Left renal pelvis (tissue), 4 donors: ENCODE results near the gene ROBO2. TPM values are rescaled to one million over a fixed set of nuclear protein-coding genes. Genes with fewer than 3 reads are reported as not detected.

Source experiments
- DNase-seq, 4 donors: peaks; one replicate each; pipeline ENCODE4 v3.0.0-alpha.2; 2013; ENCODE audit warnings: low read depth in 4 of 4, low spot score in 3 of 4
- polyA plus RNA-seq, 4 donors: library from polyadenylated mRNA; unstranded; fragments of 120-200 nt; gene quantifications; one replicate each; pipeline ENCODE4 v1.2.1, GENCODE V29; 2013; ENCODE audit not compliant: insufficient read length in 4 of 4

The ROBO2 gene
- polyA plus RNA-seq, 4 donors: 84.3 to 156 (median 91.9) TPM

DNA sequence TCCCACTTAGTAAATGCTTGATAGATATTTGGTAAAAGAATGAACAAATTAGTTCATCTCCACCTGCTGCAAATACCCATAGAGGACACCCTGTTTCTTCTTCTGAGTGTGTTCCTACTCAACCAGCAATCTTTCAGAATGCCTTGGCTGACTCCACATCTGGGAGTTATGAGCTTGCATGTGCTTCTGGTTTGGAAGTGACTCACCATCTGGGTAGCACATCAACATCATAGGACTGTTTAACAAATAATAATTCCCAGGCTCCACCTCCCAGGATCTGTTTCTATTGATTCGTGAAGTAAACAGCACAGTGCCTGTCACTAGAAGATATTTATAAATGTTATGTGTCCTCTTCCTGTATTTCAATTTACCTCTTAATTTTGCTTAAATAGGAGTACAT lies 580.1 kb downstream of the ROBO2 start:
- no peak for DNase-seq

DNA sequence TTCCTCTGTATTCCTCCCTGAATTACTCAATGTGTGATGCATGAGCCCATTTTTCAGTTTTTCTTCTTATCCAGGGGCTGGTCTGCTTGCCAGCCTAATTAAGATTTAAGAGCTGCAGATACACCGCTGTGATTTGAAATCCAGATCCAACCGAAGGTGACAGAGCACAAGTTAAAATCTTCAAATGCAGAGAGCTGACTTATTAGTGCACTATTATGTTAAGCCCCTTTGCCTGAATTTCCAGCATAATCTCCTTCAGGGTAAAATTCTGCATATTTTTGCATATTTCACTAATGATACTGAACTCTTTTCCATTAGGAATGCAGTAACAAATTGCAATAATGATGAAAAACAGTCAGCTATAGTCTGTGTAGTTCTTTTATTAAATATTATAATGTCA lies 583.6 kb downstream of the ROBO2 start:
- no peak for DNase-seq

DNA sequence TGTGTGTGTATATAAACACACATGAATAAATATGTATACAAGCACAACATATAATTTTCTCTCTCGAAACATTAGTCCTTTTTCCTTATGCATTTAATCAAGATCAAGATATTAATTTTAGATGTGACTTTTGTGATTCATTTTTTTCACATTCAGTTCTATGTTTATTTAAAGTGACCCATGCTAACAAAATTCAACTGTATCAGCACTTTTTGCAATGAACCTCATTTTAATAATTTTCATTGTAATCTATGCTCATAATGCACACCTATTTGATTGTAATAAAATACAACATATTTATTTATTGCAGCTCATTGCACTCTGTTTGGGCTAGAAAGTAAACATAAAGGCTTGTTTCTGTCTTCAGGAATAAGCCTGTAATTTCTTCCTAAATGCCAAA lies 586.3 kb downstream of the ROBO2 start:
- DNase-seq: no peak

- DNase-seq: no peak
Measured at GRCh38 chr3:77648214-77648613, 608.3 kb downstream of the ROBO2 start.

- DNase-seq: no peak
Measured at GRCh38 chr3:77648664-77649063, 608.8 kb downstream of the ROBO2 start.

DNA sequence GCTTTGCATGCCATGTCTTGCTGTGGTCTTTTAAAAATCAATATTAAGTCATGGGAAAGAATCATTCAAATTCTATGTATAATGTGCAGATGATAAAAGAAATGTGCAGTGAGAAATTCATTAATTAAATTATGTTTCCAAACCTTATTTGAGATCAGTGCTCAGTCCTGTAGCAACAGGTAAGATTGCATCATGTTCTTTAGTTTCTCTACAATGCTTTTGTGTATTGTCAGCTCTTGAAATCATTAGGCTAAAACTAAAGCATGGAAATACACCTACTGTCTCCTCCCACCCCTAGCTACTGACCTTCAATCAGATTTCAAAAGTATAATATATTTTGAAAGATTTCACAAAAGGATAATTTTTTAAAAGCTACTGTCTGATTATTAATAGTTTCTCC lies 612.7 kb downstream of the ROBO2 start:
- DNase-seq: no peak

DNA sequence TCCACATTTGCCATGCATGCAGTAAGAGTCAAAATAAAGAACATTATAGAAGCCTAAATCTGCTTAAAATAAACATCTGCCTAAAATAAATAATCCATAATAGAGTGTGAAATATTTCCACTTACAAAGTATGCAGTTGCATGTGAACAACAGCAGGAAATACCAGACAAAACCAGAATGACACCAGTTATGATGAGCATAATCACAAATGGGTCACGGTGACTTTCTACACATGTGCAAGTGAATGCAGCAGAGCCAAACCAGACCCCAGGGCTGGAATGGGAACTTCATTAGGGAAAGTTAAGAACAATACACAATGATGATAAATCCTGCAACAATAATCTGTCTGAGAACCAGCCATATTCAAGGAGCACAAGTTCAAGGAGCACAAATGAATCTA lies 615.5 kb downstream of the ROBO2 start:
- DNase-seq: no peak

- no peak for DNase-seq
Measured at GRCh38 chr3:77660718-77661117, 620.8 kb downstream of the ROBO2 start.

DNA sequence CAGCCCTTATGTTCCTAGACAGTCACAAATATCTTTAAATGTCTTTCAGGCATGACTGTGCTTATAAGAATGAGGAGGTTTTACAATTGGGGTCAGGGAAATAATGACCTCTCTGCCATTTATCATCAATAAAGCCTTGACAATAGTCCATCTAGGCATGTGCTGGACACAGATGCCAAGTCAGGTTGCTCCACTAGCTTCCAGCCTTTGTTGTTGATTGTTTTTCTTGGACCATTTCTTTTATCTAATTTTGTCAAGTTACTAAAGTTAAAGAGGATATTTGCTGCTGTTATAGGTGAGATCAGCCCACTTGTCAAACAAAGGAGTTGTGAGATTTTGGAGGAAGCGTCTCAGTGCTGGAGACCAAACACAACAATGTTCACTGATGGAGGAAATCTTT lies 628.0 kb downstream of the ROBO2 start:
- DNase-seq: no peak

GRCh38 chr3:77668376-77668775 lies 628.5 kb downstream of the ROBO2 start:
- no peak for DNase-seq

GRCh38 chr3:77672016-77672415 lies 632.1 kb downstream of the ROBO2 start:
- DNase-seq: no peak

- no peak for DNase-seq
Measured at GRCh38 chr3:77682162-77682561, 642.3 kb downstream of the ROBO2 start.

DNA sequence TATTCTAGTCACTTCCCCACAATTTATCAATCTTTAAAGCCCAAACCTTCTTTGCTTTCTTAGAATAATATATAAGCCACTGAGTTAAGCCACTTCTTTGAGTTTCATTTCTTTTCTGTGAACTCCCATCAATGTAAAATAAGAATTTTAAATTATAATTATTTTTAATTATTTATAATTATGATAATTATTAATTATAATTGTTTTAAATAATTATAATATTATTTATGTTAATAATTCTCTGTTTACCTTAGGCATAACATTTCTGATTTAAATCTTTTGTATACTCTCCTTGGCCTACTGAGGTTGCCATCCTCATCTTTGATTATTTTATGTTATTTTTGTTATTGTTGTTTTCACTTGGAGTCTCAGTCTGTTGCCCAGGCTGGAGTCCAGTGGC lies 644.2 kb downstream of the ROBO2 start:
- no peak for DNase-seq

- no peak for DNase-seq
Measured at GRCh38 chr3:77685713-77686112, 645.8 kb downstream of the ROBO2 start.

DNA sequence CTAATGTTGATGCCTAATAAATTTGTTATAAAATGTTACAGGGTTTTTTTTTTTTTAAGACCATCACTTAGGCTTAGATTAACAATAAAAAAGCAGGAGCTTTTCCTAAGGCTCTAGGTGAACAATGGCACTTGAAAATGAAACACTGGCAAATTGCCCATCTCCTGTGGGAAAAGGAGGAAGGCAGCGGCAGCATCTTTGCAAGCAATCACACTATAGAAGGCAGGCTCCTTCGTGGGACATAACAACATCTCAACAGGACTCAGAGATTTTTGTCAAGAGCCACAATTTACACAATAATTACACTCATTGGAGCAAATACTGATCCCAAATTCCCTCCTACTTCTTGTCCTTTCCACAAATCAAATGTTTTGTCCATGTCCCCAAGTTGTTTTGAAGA lies 646.7 kb downstream of the ROBO2 start:
- no peak for DNase-seq

DNA sequence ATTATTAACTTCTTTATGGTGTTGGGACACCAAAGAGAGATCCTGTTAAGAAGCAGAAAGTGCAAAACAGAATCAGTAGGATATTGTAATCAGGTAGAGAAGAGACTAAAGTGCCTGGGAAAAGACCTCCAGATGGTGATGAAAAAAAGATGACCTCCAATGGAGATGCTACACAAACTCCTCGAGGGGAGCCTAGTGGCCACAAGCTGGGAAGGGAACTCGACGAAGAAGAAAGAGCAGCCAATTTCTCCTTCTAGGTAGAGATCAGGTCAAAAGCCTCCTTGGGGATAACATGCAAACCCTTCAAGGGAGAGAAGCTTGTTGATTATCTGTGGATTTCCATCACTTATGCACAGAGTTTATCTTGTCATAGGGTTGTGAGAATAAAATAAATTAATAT lies 647.6 kb downstream of the ROBO2 start:
- no peak for DNase-seq

DNA sequence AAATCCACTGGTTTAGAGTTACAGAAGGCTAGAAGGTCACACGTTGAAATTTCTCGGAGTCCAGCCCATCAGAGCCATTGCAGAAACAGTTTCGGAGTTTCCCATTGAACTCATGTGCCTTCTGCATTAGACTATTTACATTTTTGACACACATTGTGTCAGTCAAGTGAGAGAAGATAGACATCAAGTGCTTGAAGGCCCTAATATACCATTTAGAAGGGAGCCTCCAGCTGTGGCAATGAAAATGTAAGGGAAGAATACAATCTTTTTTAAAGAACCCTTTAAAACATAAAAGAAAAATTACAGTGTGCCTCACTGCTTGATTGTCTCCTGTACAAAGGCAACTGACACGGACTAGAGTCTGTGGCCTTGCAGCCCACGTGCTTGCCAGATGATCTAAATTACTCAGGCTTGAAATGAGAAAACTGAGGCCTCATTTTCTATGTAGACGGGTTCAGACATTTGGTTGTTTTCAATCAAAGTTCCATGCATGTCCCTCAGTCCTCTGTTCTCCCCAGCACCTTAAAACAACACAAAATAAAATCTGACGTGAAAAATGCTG lies 650.5 kb downstream of the ROBO2 start:
- DNase-seq: no peak

GRCh38 chr3:77693147-77693546 lies 653.2 kb downstream of the ROBO2 start:
- DNase-seq: no peak

DNA sequence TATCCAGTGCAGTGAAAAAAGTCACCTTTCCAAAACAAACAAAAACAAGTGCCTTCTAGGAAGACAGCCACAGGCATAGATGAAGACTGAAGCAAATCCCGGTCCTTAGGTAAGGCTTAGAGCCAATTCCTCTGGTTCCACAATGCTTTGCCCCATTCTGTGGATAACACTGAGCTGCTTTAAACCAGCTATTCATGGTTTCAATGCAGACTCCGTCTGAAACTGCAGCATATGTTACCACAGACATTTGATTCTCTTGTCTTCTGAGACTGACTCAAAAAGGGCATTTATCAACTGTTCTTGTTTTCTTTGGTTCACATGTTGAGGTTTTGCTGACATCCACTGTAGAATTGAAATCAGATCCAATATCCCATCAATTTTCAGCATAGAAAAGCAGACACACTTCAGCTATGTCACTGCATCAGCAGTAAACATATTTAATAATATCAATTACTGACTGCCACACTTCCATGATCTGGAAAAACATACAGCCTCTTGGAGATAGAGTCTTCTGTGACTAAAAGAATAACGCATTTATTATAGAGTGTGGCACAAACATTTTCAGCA lies 659.3 kb downstream of the ROBO2 start:
- DNase-seq: no peak
